NCI-H1694 (cell line): ENCODE measurements around the gene SETD3.

Experiments used
- DNase-seq: peaks from one replicate; lab custom pipeline; 2025; lab: John Stamatoyannopoulos, UW

SETD3 gene

DNA sequence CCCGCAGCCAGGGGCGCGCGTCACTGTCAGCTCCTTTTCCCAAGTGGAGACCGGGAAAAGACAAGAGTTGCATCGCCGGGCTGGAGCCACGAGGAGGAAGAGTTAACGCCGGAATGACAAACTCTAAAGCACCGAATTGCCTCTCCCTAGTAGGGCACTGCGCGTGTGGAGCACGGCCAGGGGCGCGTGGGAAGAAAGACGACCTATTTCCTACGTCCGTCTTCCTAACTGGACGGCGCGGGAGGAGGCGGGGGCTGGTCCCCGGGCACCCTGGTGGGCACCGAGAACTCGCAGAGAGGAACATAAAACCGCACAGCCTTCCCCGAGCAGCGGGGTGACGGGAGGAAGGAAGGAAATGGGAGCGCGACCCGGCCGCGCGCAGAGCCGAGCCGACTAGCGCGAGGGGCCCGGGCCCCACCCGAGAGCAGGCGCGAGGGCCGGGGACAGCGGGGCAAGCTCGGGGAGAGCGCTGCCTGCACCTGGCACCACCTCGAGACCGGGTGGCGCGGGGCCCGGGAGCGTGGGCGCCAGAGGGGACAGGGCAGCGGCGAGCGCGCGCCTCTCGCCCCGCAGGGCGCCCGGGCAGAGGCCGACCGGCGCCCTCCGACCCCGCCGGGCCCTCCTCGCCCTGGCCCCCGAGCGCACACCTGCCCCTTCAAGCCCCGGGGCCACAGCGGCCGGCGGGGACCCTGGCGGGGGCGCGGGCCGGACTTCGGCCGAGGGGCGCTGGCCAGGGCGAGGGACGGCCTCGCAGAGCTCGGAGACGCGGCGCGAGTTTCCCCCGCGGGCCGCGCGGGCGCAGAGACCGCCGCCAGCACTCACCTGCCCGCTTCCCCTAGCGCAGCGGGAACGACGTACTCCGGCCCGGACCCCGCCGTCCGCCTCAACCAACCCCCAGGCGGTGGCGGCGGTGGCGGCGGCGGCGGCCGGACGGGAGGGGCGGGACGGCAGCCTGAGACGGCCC, at the start of gene SETD3:
Gene SETD3, minus strand, starts transcription at position 954 of the 964 bp plus-strand sequence. CDS start 15,054 bp downstream, outside the sequence.
- no peak for DNase-seq

DNA sequence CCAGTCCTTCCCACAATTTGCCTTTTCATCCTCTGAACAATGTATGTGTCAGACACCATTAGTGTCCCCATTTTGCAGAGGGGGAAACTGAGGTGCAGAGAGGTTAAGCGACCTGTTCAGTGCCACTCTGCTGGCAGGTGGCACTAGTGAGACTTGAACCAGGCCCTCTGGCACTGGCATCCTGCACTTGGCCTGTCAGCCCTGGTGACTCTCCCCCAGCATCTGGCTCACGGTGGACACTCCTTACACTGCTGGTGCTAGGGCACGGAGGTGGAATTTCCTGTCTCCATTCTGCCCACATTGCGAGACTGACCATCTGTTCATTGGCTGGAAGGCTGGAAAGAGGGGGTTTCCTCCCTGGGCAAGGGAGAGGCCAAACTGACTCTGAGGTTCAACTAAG, 49.2 kb upstream of the SETD3 start:
- DNase-seq: no peak

DNA sequence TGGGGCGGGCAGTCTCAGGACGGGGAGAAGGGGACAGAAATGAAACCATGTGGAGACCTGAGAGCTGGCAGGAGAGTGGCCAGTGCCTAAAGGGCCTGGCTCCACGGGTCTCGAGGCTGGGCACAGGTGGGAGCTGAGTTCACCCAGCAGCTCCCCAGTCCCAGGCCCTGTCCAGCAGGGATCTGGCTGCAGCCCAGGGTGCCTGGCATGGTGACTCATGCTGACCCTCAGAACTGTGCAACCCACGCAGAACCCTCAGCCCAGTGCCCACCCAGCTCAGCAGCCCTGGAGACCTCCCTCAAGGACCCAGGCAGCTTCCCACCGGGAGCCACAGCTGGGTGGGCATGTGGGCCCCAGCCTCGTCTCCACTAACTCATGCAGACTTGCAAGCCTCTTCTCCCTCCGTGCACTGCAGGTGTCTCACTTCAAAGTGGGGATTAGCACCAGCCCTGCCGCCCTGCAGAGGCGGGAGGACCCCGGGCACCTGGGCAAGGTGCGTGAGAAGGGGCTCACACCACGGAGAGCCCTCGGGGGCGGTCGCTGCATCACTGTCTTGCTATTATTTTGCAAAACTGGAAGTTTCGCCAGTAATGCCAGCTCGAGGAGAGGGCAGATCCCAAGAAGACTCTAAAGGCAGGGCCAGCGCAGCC, 46.9 kb upstream of the SETD3 start:
- DNase-seq: no peak

DNA sequence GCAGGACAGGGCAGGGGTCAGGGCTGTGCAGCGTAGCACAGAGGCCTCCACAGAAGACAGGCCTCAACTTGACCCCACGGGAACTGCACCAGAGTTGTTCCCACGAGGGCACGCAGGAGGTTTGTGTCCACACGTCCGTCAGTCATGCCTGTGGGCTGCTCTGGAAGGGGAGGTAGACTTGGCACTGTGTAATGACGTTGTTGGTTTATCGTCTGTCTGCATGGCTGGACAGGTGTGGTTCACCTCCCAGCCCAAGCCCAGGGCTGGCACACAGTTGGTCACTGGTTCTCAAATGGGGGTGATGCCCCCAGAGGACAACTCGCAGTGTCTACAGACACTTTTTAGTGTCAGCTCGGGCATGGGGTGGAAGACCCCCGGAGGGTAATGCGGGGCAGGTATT, 46.4 kb upstream of the SETD3 start:
- no peak for DNase-seq

DNA sequence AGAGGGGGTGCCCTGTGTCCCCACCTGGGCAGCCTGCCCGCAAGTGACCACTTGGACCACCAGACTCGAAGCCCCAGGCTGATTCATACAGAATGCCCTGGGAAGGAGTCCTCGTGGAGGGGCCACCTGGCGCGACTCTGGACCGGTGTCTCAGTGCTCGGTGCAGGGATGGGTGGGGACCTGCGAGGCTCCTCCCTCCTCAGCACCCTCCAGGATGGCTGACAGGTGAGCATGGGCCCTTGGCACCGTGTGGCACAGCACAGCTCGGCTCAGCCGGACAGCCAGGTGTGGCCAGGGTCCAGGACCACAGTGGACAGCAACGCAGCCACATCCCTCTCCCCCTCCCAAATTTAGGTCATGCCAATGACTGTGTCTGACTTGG, 45.0 kb upstream of the SETD3 start:
- no peak for DNase-seq

DNA sequence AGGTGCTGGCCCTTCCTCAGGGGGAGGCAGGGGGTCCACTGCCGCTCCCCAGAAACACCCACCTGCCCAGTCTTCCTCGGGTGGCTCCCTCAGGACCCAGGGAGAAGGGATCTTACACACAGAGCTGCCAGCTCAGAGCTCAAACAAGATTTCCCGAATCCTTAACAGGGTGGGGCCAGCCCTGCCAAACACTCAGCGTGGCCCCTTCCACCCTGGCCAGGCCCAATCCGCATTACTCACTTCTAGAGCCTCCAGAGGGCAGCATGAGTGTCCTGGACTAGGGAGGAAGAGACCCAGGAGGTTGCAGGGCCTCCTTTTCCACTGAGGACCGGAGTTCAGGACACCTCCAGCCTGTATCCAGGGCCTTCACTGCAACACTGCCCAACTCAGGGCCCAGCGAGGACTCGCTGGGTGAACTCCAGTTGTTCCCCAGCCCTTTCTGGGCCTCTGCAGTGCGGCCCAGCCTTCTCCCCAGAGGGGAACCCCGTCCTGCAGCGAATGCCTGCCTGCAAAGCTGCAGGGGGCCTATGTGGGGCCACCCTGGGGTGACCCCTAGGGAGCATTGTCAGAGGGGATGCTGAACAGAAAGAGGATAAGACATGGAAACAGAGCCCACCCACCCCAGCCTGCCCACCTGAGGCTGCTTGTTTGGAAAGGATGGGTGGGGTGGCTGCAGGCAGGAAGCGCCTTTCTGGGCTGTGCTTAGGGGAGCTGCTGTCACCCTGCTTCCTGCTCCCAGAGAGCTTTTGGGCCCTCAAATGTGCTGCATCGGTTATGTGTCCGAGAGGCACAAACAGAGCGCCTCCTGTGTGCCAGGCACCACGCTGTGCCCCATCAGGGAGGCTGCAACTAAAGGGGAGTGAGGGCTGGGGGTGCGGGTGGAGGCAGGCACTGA, 44.4 kb upstream of the SETD3 start:
- peak; percentile 14 for DNase-seq

DNA sequence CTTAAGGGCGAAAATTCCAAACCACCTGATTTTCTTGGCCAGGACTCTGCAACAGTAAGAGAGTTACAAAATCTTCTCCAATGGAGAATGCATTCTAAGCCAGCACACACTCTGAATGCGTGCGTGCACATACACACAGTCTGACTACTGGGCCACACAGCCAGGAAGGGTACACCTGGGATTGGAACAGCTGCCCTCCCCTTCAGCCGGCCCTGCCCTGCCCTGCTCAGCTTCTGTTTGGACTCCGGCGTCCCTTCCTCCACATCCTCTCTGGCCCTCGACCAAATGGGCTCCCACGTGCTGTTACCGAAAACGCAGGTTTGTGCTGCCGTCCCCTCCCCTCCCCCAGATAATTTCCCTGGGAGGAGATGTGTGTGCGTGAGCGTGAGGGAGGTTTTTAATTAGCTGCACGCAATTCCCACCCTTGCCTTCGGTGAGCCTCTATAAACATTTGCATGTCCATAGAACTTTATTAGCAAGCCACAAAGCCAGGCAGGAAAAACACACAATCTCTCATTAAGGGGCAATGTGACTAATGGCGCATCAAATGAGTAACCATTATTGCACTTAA, 43.5 kb upstream of the SETD3 start:
- no peak for DNase-seq

DNA sequence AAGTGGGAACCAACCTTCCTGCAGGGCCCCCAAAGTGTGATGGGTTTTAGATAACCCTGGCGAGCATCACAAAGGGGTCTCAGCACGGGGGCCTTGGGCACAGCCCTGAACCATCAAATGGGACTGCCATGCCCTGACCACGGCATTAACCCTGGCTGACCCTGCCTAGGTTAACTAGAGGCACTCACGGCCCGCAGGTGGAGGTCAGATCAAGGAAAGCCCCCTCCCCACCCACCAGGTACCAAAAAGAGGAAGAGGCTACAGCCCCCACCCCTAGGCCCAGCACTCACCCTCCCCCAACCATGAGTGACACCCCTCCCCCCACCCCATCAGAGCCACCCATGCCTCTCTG, 43.0 kb upstream of the SETD3 start:
- no peak for DNase-seq

DNA sequence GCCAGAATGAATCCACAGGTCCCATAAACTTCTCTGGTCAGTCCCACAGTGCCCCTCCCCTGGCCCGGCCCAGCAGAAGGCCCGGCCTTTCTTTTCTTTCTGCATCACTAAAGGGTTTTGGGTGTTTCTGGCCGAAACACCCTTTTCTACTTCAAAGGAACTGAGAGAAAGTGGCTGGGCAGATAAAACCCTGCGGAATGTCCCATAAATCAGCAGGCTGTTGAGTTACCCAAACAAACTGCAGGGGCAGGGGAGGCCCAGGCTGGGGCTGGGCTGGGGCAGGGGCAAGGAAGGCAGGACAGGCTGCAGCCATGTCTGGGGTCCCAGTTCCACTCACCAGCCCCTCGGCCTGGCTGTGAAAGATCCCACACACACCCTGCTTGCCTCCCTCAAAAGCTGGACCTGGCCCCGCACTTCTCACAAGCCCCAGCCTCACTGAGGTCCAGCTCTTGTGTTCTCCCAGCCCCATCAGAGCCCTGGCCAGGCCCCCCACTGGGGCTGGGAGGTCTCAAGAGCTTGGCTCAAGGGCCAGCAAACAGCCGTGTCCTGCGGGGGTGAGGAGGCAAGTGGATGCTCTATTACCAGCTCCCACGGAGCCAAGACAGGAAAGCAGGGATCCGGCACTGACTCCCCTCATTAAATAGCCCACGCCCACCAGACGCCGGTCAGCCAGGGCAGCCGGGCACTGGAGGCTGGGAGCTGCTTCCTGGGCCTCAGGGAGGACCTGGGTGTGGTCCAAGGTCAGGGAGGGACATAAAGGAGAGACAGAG, 42.5 kb upstream of the SETD3 start:
- no peak for DNase-seq

DNA sequence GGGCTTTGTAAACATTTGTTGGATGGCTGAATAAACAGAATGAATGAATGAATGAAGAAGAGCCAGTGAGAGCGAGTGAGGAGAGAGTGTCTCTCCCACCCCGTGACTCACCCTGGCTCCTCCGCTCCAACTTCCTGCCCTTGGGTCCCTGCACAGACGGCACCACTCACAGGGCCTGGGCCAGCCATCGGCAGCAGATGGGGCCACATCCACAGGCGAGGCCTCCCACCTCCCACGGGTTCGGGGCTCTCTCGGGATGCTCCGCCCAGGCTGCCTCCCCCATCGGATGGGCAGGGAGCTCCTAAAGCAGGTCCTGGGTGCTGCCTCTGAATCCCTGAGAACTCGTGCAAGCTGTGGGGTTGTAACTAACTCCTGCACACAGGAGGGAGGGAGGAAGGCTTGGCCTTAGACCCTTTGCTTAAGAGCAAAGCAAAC, 41.8 kb upstream of the SETD3 start:
- DNase-seq: peak; percentile 31

DNA sequence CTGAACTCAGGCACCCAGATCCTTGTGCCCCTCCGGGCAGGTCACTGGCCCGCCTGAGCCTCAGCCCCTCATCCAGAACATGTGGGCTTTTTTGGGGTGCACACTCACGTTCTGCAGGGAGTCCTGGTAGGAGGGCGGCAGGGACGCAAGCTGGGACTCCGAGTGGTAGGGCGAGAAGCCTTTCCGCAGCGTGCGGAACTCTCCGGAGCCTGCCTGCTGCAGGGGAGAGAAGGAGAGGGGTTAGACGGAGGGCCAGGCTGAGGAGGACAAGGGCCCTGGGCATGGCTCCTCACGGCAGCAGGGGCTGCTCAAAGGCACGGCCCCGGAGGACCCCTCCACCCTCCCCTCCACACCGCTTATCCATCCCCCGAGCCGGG, 41.4 kb upstream of the SETD3 start:
- no peak for DNase-seq

DNA sequence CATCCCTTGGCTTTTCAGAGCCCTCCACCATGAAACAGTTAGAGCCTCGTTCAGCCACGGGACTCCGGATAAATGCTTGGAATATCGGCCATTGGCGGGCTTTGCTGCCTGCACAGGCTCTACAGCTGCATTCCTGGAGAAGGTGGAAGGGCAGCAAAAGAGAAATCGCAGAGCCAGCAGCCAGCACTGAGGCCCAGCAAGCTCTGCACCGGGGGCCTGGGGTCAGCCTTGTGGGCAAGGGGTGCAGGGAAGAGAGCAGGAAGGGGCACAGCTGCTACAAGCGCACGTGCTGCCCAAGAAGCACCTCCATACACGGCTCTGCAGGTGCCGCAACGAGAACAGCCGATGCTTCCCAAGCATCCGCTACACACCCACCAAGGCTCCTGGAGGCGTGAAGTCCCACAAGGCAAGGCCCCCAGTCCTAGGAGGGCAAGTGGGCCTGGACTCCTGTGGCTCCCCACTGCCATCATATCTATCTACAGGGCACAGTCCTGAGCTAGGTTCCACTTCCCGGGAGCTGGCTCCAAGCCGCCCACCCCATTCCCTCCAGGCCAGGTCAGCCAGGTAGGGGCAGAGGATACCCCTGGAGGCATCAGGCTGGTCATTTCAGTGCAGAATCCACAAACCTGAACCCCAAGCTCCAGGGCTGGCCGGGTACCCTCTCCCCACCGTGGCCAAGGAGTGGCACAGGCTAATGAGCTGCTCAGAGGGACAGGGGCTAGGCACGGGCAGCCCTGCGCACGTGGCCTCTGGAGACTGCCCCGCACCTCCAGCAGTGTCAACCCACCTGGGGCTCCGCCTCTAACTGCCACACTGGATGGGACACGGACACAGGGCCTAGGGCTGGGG, 40.7 kb upstream of the SETD3 start:
- DNase-seq: no peak

DNA sequence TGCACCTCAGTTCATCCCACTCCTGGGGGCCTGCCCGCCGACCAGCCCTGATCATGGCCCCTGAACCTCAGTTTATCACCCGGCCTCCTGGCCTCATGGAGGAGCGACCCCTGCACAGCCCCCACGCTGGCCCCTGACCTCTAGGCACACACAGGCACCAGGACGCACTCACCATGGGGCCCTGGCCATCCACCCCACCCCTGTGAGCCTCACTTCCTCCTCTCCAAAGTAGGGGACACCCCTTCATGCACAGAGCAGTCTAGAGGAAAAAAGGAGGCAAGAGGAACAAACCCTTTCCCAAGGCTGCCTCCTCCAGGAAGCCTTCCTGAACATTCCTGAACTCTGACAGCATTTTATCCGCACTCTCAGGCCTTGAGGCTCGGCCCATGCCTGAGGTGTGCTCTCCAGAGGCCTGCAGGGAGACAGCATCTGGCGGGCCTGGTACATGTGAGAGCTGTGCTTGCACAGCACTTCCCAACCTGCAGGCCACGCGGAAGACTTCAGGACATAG, 40.0 kb upstream of the SETD3 start:
- DNase-seq: no peak

DNA sequence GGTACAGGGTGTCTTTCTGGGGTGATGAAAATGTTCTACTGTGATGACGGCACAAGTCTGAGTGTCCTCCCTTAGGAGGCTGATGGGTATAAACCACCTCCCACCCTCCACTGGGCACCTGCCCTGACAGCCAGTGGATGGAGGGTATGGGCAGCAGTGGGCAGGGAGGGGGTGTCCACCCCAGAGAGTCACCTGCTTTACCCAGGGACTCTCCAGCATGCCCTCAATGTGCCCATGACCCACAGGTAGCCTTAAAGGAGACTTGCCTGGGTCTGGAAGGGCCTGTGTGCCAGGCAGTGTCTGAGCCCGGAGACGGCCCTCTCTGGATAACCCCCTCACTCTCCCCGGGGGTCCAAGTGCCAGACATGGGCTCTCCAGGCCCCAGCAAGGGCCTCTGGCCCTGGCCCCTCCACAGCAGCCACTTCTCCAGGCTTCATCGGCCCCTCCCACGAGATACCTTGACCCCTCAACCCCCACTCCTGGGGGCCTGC, 39.3 kb upstream of the SETD3 start:
- DNase-seq: no peak

DNA sequence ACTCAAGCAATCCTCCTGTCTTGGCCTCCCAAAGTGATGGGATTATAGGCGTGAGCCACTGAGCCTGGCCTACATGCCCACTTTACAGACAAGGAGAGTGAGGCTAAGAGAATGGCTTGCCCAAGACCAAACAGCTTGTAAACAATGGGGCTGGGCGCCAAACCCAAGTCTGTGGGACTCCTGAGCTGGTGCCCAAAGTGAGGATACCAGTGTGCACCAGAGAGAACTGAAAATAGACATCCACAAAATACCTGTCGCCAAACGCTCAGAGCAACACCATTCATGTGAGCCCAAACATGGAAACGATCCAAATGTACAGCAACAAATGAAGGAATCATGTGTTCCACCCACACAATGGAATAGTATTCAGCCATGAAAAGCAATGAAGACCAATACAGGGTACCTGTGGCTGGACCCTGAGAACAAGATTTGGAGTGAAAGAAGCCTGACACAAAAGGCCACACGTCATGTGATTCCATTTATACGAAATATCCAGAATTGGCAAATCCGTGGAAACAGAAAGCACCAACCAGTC, 38.8 kb upstream of the SETD3 start:
- no peak for DNase-seq

DNA sequence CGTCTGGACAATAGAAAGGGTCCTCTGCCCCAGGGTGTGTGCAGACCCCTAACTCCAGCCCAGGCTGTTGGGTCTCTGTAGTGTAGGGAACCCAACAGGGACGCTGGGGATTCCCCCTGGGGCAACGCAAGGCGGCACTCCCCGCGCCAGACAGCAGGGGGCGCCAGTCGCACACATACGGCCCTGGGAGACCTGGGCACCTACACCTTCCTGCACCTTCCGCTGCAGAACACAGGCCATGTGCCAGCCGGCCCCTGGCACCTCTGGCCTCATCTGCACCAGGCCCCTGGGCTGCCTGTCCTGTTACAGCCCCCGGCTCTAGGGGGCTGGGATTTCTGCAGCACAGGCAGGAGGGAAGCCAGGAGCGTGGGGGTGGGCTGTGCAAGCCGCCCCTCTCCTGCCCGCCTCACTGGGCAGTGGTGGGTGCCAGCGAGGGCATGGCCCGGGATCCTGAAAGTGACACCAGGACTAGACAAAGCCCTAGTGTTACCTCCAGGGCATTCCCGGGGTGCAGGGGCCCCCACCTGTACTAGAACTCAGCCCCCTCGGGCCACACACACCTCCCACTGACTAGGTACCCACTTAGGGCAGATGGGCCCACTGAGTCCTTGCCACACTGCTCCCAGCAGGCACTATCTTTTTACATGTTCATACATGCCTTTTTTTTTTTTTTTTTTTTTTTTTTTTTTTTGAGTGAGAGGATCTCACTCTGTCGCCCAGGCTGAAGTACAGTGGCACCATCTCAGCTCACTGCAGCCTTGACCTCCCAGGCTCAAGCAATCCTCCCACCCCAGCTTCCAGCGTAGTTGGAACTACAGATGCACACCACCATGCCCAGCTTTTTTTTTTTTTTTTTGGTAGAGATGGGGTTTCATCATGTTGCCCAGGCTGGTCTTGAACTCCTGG, 38.0 kb upstream of the SETD3 start:
- peak; percentile 86 for DNase-seq

DNA sequence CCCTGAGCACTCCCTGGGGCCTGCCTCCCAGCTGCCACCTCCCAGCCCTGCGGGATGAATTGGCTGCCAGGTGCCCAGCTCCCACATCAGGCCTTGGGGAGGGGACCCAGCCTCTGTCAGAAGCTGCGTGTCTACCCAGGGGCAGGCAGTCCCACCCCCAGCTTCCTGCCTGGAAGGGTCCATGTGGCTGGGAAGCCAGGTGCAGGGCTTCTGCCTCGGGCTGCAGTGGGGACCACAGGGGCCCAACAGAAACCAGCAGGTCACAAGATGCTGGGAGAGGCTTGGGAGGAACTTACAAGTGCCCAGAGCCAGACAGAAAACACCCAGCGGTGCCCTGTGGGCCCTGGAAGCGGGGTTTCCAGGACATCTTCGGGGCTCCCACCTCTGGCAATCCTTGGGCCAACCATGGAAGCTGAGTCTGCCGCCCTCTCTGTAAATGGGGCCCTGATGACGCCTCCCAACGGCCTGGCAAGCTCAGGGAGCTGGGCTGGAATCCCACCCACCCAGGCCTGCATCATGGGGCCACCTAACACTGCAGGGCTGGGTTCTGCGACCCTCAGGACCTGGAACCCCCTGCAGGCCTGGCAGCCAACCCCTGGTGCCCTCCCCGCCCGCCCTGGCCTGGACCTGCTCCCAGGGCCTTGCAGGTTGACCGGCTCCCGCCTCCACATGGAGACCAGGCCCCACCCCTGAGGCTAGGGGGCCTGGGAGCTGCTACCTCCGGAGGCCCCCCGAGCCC, 37.2 kb upstream of the SETD3 start:
- no peak for DNase-seq
